IPS DF 6.9 (cell line): ENCODE results near the gene NDUFB8.

Experiments
- DNase-seq: peaks from one replicate; pipeline ENCODE4 v3.0.0-alpha.2; 2013; ENCODE audit warnings: low read depth, low spot score
- H3K27ac ChIP-seq: one replicate; pipeline ENCODE4 v1.5.1; 2013; ENCODE audit warnings: low read length, control low read depth
- H3K27me3 ChIP-seq: 2 replicates; pipeline ENCODE4 v1.6.1; 2013; ENCODE audit warnings: mild to moderate bottlenecking, low read length; ENCODE audit not compliant: control insufficient read depth, insufficient read depth
- H3K36me3 ChIP-seq: 2 replicates; pipeline ENCODE4 v1.6.1; 2013; ENCODE audit warnings: low read length; ENCODE audit not compliant: control insufficient read depth, insufficient read depth
- H3K4me1 ChIP-seq: 2 replicates; pipeline ENCODE4 v1.6.1; 2013; ENCODE audit warnings: low read length; ENCODE audit not compliant: control insufficient read depth, insufficient read depth
- H3K4me3 ChIP-seq: 2 replicates; pipeline ENCODE4 v1.5.1; 2013; ENCODE audit warnings: mild to moderate bottlenecking, low read length
- H3K9me3 ChIP-seq: 2 replicates; pipeline ENCODE4 v1.6.1; 2013; ENCODE audit warnings: low read length, inconsistent platforms; ENCODE audit not compliant: control insufficient read depth, insufficient read depth
- WGBS: extraction: QIAGEN DNeasy Blood & Tissue Kit; methylation state at CpG from one replicate; pipeline ENCODE4 v1.1.7; 2013; ENCODE audit warnings: mixed read lengths, missing lambda C conversion rate; ENCODE audit not compliant: insufficient read length, insufficient coverage; 5-methylcytosine and 5-hydroxymethylcytosine counted together

NDUFB8 gene

GRCh38 chr10:100508691-100509150 is 20.9 kb downstream of the NDUFB8 start:
- WGBS = no CpG with 5 or more reads among the region's 3 CpGs
- H3K4me3 ChIP-seq = no peak overlapping the region
- H3K4me1 ChIP-seq = no peaks in the 10 kb centered on the region
- no peaks in the 10 kb centered on the region for H3K36me3 ChIP-seq
- H3K27me3 ChIP-seq = no peaks in the 10 kb centered on the region
- no peaks in the 10 kb centered on the region for H3K9me3 ChIP-seq
- no peak overlapping the region for H3K27ac ChIP-seq
- peak; percentile 61 for DNase-seq

- WGBS = no CpG with 5 or more reads among the region's 1 CpG
- no peak overlapping the region for H3K27ac ChIP-seq
- no peaks in the 10 kb centered on the region for H3K36me3 ChIP-seq
- H3K27me3 ChIP-seq = no peaks in the 10 kb centered on the region
- no peaks in the 10 kb centered on the region for H3K9me3 ChIP-seq
- no peak for DNase-seq
- H3K4me3 ChIP-seq = no peak overlapping the region
- H3K4me1 ChIP-seq = no peaks in the 10 kb centered on the region
Measured at GRCh38 chr10:100508266-100508665, 21.4 kb downstream of the NDUFB8 start.

- Histone ChIP-seq H3K9me3 (no peaks in the 10 kb centered on the region), H3K27ac (no peak overlapping the region), H3K4me1 (no peaks in the 10 kb centered on the region), H3K4me3 (no peak overlapping the region), H3K36me3 (no peaks in the 10 kb centered on the region), H3K27me3 (no peaks in the 10 kb centered on the region)
- DNase-seq = no peak
- no CpG with 5 or more reads among the region's 5 CpGs for WGBS
Measured at GRCh38 chr10:100507357-100507732, 22.3 kb downstream of the NDUFB8 start.

DNA sequence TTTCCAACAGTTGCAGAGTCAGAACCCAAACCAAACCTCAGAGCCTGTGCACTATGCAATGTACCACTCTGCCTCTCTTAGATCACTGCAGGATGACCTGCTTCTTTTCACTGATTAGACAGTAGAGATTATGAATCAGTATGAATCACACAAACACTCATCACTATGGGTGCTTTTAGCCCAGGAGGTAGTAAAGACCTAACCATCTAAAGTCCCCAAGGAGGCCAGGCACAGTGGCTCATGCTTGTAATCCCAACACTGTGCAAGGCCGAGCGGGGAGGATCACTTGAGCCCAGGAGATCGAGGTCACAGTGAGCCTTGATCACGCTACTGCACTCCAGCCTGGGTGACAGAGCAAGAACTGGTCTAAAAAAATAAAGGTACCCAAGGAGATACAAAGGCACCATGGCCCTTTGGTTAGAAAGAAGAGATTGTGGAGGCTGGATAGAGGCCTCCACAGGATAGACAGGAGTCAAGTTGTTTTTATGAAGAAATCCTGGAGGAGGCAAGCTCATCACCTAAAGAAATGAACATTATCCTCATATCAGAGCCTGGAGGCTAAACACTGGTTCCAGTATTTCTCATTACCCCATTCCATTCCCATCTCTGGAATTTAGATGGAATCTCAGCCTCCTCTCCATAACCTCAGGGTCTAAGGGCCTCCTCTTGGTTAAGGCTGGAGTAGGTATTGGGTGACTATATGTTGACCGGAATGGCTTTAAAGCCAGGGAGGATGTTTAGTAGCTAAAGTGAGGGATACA is 22.9 kb downstream of the NDUFB8 start:
- DNase-seq = no peak
- Histone ChIP-seq H3K27ac (no peak overlapping the region), H3K27me3 (no peaks in the 10 kb centered on the region), H3K9me3 (no peaks in the 10 kb centered on the region), H3K36me3 (no peaks in the 10 kb centered on the region), H3K4me3 (no peak overlapping the region), H3K4me1 (no peaks in the 10 kb centered on the region)
- WGBS = no CpG with 5 or more reads among the region's 5 CpGs

- no peaks in the 10 kb centered on the region for H3K36me3 ChIP-seq
- no peaks in the 10 kb centered on the region for H3K4me1 ChIP-seq
- no peaks in the 10 kb centered on the region for H3K9me3 ChIP-seq
- no peak overlapping the region for H3K27ac ChIP-seq
- DNase-seq = no peak
- no peak overlapping the region for H3K4me3 ChIP-seq
- no CpG with 5 or more reads among the region's 2 CpGs for WGBS
- H3K27me3 ChIP-seq = no peaks in the 10 kb centered on the region
Measured at GRCh38 chr10:100505164-100505563, 24.5 kb downstream of the NDUFB8 start.

DNA sequence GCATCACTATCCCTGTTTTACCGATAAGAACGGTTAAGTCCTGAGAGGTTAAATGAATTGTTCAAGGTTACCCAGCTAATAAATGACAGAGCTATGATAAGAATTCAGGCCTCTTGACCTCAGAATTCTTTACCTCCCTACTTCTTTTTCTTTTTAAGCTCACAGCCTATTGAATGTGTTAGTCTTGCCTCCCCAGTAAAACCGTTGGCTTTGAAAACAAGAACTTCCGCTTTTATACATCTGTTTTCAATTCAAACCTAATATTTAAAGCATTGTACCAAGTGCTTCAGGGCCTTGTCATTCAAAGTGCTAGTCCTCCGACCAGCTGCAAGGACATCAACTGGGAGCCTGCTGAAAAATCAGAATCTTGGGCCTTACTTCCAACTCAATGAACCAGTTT is 25.6 kb downstream of the NDUFB8 start:
- no peaks in the 10 kb centered on the region for H3K36me3 ChIP-seq
- no CpG with 5 or more reads among the region's 5 CpGs for WGBS

DNA sequence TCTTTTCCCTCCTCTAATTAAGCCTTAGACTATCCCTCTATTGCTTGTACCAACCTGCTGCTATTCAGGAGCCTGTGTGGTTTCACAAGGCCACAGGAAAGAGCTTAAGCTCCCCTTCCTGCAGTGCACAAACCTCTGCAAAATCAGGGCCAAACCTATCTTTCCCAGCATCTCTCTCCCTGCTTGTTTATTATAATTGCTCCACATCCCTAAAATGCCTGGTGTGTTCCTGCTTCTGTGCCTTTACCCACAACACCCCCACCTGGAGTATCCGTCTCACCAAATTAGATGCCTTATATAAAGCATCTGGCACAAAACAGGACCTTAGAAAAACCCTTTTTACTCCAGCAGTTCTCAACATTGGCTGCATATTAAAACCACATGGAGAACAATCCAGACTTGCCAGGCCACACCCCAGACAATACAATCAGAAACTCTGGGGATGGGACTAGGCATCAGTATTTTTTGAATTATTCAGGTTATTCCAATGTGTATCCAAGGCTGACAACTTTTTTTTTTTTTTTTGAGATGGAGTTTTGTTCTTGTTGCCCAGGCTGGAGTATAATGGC is 26.7 kb downstream of the NDUFB8 start:
- no CpG with 5 or more reads among the region's 1 CpG for WGBS
- DNase-seq = no peak
- Histone ChIP-seq H3K4me1 (no peaks in the 10 kb centered on the region), H3K27me3 (peaks cover 1% of the 10 kb centered on the region; the same call in 1 of the 2 replicates), H3K36me3 (no peaks in the 10 kb centered on the region), H3K4me3 (no peak overlapping the region), H3K27ac (no peak overlapping the region), H3K9me3 (no peaks in the 10 kb centered on the region)

More for the DNA sequence above, 25.6 kb downstream of the NDUFB8 start:
- no peak for DNase-seq
- Histone ChIP-seq H3K27ac (no peak overlapping the region), H3K9me3 (no peaks in the 10 kb centered on the region), H3K4me3 (no peak overlapping the region), H3K4me1 (no peaks in the 10 kb centered on the region), H3K27me3 (peaks cover 1% of the 10 kb centered on the region; the same call in 1 of the 2 replicates)

- DNase-seq = no peak
- Histone ChIP-seq H3K27me3 (peaks cover 1% of the 10 kb centered on the region; the same call in 1 of the 2 replicates), H3K4me3 (no peak overlapping the region), H3K27ac (no peak overlapping the region), H3K4me1 (no peaks in the 10 kb centered on the region), H3K36me3 (no peaks in the 10 kb centered on the region), H3K9me3 (no peaks in the 10 kb centered on the region)
Measured at GRCh38 chr10:100501423-100501822, 28.2 kb downstream of the NDUFB8 start.

- Histone ChIP-seq H3K36me3 (no peaks in the 10 kb centered on the region), H3K27ac (no peak overlapping the region), H3K4me1 (no peaks in the 10 kb centered on the region), H3K9me3 (no peaks in the 10 kb centered on the region), H3K27me3 (peaks cover 3% of the 10 kb centered on the region; the same call in 1 of the 2 replicates), H3K4me3 (no peak overlapping the region)
- no peak for DNase-seq
- no CpG with 5 or more reads among the region's 4 CpGs for WGBS
Measured at GRCh38 chr10:100498059-100498458, 31.6 kb downstream of the NDUFB8 start.

DNA sequence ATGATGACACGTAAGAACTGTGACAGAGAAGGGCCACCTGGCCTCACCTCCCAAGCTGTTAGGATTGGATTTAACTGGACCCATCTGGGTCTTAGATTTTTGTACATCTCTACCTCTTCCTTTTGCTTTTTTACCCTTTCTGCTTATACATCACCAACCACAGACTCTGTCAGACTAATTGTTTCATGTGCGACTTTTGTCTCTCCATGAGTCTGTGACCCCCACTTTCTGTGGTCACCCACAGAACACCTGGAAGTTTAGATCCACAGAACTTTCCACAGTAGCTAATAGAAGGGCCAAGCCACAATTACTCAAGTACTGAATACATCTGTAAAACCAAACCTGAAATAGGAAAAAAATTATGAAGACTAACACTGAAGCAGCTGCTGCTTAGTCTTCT is 33.1 kb downstream of the NDUFB8 start:
- peaks cover 3% of the 10 kb centered on the region; the same call in 1 of the 2 replicates for H3K27me3 ChIP-seq

DNA sequence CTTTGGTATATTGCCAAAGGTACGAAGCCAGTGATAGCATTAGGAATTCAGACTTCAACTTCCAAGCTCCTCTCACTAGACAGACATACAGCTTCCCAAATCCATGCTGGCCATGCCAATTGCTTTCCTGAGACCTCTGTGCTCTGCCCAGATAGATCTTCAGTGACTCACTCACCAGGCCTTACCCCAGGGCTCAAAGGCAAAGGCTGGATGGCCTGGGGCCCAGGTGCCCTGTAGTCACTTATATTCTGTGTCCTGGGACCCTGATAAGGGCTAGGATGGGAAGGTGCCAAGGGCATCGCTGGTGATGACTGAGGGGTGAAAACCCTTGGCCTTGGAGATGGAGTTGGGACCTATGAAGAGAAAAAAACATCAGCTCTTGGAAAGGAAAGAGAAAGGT is 39.1 kb downstream of the NDUFB8 start:
- peaks cover 33% of the 10 kb centered on the region for H3K27me3 ChIP-seq
- H3K27ac ChIP-seq = no peak overlapping the region
- peaks cover 6% of the 10 kb centered on the region for H3K4me1 ChIP-seq
- no peaks in the 10 kb centered on the region for H3K9me3 ChIP-seq
- no peaks in the 10 kb centered on the region for H3K36me3 ChIP-seq
- no peak for DNase-seq
- WGBS = no CpG with 5 or more reads among the region's 2 CpGs
- no peak overlapping the region for H3K4me3 ChIP-seq

More for the DNA sequence above, 33.1 kb downstream of the NDUFB8 start:
- no peak overlapping the region for H3K27ac ChIP-seq
- H3K4me1 ChIP-seq = no peaks in the 10 kb centered on the region
- H3K36me3 ChIP-seq = no peaks in the 10 kb centered on the region
- WGBS = no CpG with 5 or more reads among the region's 2 CpGs
- H3K4me3 ChIP-seq = no peak overlapping the region
- H3K9me3 ChIP-seq = no peaks in the 10 kb centered on the region
- DNase-seq = no peak
